ENCODE measurements around the gene YBEY. TPM values are rescaled to one million over a fixed set of nuclear protein-coding genes. Genes with fewer than 3 reads are reported as not detected.

YBEY gene
- total RNA-seq, 1 donor from 2014 or later: 17.1 TPM

DNA sequence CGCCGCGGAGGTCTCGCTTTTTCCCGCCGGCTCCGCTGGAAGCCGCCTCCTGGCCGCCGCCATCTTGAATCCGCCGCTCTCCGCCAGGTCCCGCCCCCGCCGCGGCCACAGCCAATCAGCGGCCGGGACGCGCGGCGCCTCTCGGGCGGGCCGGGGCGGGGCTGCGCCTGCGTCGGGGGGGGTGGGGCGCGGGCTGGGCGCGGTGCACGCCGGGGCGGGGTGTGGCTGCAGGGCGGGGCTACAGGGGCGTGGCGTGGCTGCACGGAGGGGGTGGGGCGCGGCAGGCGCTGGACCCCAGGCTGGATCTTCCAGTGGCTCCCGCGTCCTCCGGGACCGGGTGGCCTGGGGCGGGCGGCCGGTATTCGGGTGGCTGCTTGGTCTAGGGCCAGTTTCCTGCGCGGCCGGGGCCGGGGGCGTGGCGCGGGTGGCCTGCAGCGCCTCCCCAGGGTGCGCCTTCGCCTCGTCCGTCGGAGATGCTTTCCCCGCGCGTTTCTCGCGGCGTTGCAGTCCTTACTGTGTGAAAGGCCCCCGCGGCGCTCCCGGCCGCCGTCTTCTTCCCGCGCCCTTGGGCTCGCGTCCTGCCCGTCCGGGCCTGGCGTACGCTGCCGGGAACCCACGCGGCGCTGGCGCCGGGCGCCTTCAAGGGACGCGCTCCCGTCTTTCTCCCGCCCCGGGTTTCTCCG, 38.4 kb downstream of the YBEY start:
- Histone ChIP-seq H3K4me3 (peak overlapping the region; percentile 95), H3K27me3 (ENCODE audit: low read depth) (no peaks in the 10 kb centered on the region), H3K4me1 (peaks cover 39% of the 10 kb centered on the region), H3K27ac (replicated peaks) (peak overlapping the region; percentile 98), H3K9me3 (replicated peaks) (no peaks in the 10 kb centered on the region), H3K36me3 (peaks cover 20% of the 10 kb centered on the region)
- intact Hi-C loops (cut with micrococcal nuclease): no loop called here
- DNase-seq: peak; percentile 87
- TF ChIP-seq, protein P1, sequence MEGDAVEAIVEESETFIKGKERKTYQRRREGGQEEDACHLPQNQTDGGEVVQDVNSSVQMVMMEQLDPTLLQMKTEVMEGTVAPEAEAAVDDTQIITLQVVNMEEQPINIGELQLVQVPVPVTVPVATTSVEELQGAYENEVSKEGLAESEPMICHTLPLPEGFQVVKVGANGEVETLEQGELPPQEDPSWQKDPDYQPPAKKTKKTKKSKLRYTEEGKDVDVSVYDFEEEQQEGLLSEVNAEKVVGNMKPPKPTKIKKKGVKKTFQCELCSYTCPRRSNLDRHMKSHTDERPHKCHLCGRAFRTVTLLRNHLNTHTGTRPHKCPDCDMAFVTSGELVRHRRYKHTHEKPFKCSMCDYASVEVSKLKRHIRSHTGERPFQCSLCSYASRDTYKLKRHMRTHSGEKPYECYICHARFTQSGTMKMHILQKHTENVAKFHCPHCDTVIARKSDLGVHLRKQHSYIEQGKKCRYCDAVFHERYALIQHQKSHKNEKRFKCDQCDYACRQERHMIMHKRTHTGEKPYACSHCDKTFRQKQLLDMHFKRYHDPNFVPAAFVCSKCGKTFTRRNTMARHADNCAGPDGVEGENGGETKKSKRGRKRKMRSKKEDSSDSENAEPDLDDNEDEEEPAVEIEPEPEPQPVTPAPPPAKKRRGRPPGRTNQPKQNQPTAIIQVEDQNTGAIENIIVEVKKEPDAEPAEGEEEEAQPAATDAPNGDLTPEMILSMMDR (IDR thresholded peaks at IDR 0.05; ENCODE audit: borderline replicate concordance): no peak

DNA sequence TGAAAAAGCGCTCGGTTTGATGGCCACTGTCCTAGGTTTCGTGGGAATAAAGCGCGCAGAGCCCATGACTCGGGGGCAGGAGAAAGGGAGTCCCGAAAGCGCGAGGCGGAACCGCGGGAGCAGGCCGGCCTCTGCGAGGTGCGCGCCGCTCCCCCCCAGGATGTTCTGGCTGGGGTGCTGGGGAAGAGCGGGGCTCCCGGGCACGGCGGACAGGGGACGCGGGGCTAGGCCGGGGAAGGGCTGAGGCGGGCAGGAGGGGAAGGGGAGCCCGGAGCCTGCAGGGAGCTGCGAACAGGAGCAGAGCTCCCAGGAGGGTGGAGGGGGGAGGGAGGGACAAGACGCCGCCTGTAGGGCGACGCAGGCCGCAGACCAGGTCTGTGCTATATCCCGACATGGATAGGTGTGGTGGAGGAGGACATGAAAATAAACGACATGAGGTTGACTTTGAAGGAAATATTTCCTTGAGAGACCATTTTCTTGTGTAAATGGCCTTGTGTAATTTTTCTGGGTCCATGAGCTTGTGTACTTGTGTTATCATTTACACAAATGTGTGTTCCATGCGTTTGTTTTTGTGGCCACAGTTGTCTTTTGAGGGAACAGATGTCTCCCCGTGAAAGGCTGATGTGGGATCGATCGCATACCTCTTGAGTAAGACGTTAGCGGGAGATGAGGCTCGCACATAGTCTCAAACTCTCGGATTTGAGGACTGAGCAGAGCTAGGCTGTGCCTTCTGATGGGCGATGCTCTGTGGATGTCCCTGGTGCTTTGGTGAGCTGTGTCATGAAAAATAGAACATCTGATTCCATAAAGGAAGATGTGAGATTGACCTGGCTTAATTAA, 39.2 kb downstream of the YBEY start:
- Histone ChIP-seq H3K27me3 (ENCODE audit: low read depth) (no peaks in the 10 kb centered on the region), H3K27ac (replicated peaks) (peak overlapping the region; percentile 98), H3K4me1 (peaks cover 39% of the 10 kb centered on the region), H3K4me3 (peak overlapping the region; percentile 95), H3K36me3 (peaks cover 26% of the 10 kb centered on the region), H3K9me3 (replicated peaks) (no peaks in the 10 kb centered on the region)
- DNase-seq: peak; percentile 42
- intact Hi-C loops (cut with micrococcal nuclease): no loop called here
- TF ChIP-seq, protein P1 (IDR thresholded peaks at IDR 0.05; ENCODE audit: borderline replicate concordance): peak; percentile 51

DNA sequence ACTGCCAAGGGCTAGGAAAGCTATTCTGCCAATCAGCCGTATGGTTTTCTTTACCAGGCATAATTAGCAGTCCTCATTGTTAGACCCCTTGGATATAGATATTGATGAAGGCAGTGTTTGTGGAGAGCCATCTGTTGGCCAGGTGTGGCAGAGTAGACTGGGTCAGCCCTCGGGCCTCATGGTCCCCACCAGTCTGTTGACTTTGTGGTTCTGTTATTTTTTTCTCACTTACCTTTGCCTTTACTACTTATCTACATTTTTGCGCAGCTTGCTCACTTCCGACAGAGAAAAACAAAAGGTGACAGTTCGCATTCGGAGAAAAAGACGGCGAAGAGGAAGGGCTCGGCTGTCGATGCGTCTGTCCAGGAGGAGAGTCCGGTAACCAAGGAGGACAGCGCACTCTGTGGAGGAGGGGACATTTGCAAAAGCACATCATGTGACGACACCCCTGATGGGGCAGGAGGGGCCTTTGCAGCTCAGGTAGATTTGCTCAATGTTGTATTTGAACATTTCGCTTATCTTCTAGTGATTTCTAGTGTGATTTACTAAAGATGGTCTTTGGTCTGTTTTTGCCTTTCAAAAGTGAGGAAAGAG, 40.1 kb downstream of the YBEY start:
- no peaks in the 10 kb centered on the region for H3K27me3 ChIP-seq (ENCODE audit: low read depth)
- TF ChIP-seq, protein P1 (IDR thresholded peaks at IDR 0.05; ENCODE audit: borderline replicate concordance): no peak
- no peak for DNase-seq
- H3K27ac ChIP-seq (replicated peaks): peak overlapping the region; percentile 98
- intact Hi-C loops (cut with micrococcal nuclease): no loop called here
- H3K4me1 ChIP-seq: peaks cover 39% of the 10 kb centered on the region
- peaks cover 28% of the 10 kb centered on the region for H3K36me3 ChIP-seq
- no peaks in the 10 kb centered on the region for H3K9me3 ChIP-seq (replicated peaks)
- no peak overlapping the region for H3K4me3 ChIP-seq

DNA sequence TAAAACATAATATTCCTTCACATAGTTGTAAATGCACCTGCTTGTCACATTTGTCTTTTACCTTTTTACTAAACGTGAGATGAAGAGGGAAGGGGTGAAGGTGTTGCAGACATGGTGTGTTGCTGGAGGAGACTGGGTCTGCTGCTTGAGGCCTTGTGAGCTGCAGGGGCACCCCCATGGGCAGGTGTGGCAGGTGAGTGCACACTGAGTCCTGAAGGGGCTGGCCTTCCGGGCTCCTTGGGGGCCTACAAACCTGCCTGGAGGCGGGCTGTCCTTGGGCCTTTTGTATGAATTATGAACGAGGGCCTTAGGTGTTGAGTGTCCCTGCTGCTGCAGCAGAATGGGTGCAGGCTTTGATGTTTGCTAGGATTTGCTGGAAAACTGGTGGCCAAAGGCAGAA, 41.6 kb downstream of the YBEY start:
- Histone ChIP-seq H3K9me3 (replicated peaks) (no peaks in the 10 kb centered on the region), H3K27me3 (ENCODE audit: low read depth) (no peaks in the 10 kb centered on the region), H3K4me1 (peaks cover 29% of the 10 kb centered on the region), H3K36me3 (peaks cover 34% of the 10 kb centered on the region), H3K27ac (replicated peaks) (no peak overlapping the region), H3K4me3 (no peak overlapping the region)
- DNase-seq: no peak
- intact Hi-C loops (cut with micrococcal nuclease): no loop called here
- TF ChIP-seq, protein P1 (IDR thresholded peaks at IDR 0.05; ENCODE audit: borderline replicate concordance): no peak

DNA sequence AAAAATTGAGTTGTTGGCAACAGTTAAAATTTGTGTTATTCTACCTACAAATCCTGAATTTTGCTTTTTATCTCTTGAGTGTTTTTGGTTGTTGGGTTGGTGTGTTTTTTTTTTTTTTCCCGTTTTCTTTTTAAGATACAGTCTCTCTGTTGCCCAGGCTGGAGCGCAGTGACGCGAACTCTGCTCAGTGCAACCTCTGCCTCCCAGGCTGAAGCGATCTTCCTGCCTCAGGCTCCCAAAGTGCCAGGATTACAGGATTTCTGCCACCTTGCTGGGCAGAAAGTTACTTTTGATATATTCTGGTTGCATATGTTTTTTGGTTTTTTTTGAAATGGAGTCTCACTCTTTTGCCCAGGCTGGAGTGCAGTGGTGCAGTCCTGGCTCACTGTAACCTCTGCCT, 42.0 kb downstream of the YBEY start:
- no peaks in the 10 kb centered on the region for H3K9me3 ChIP-seq (replicated peaks)
- peaks cover 25% of the 10 kb centered on the region for H3K4me1 ChIP-seq
- H3K36me3 ChIP-seq: peaks cover 34% of the 10 kb centered on the region
- DNase-seq: no peak
- H3K27me3 ChIP-seq (ENCODE audit: low read depth): no peaks in the 10 kb centered on the region
- H3K4me3 ChIP-seq: no peak overlapping the region
- H3K27ac ChIP-seq (replicated peaks): no peak overlapping the region
- intact Hi-C loops (cut with micrococcal nuclease): no loop called here
- TF ChIP-seq, protein P1 (IDR thresholded peaks at IDR 0.05; ENCODE audit: borderline replicate concordance): no peak

Measured in left ventricle myocardium inferior (tissue), 1 donor.